HUES6 (cell line): Measurements from ENCODE around the gene USP37.

Experiments
- H3K27ac ChIP-seq: 2 replicates; pipeline ENCODE4 v1.7.0; 2013; ENCODE audit warnings: low read depth, mild to moderate bottlenecking, low read length, inconsistent platforms
- H3K27me3 ChIP-seq: 2 replicates; pipeline ENCODE4 v1.6.1; 2013; ENCODE audit warnings: low read length; ENCODE audit not compliant: control insufficient read depth, insufficient read depth
- H3K36me3 ChIP-seq: 2 replicates; pipeline ENCODE4 v1.6.1; 2013; ENCODE audit warnings: low read length; ENCODE audit not compliant: control insufficient read depth, insufficient read depth
- H3K4me1 ChIP-seq: 2 replicates; pipeline ENCODE4 v1.6.1; 2013; ENCODE audit warnings: low read length; ENCODE audit not compliant: control insufficient read depth, insufficient read depth
- H3K4me3 ChIP-seq: 2 replicates; pipeline ENCODE4 v1.5.1; 2013; ENCODE audit warnings: low read depth, low read length
- H3K9ac ChIP-seq: one replicate; pipeline ENCODE4 v1.6.1; 2013; ENCODE audit warnings: mild to moderate bottlenecking, low read length
- H3K9me3 ChIP-seq: 2 replicates; pipeline ENCODE4 v1.6.1; 2013; ENCODE audit warnings: low read depth, low read length; ENCODE audit not compliant: control insufficient read depth, insufficient read depth

The USP37 gene

GRCh38 chr2:218472988-218473387 is 95.2 kb downstream of the USP37 start:
- H3K9ac ChIP-seq = no peak overlapping the region
- no peaks in the 10 kb centered on the region for H3K4me1 ChIP-seq
- H3K27ac ChIP-seq = no peak overlapping the region
- no peaks in the 10 kb centered on the region for H3K9me3 ChIP-seq
- peaks cover 56% of the 10 kb centered on the region for H3K36me3 ChIP-seq
- H3K27me3 ChIP-seq = no peaks in the 10 kb centered on the region
- no peak overlapping the region for H3K4me3 ChIP-seq

GRCh38 chr2:218471982-218472381 is 96.2 kb downstream of the USP37 start:
- Histone ChIP-seq H3K4me3 (no peak overlapping the region), H3K36me3 (peaks cover 50% of the 10 kb centered on the region), H3K4me1 (no peaks in the 10 kb centered on the region), H3K9ac (no peak overlapping the region), H3K27me3 (no peaks in the 10 kb centered on the region), H3K9me3 (no peaks in the 10 kb centered on the region), H3K27ac (no peak overlapping the region)

GRCh38 chr2:218471036-218471435 is 97.1 kb downstream of the USP37 start:
- H3K27ac ChIP-seq = no peak overlapping the region
- peaks cover 44% of the 10 kb centered on the region for H3K36me3 ChIP-seq

DNA sequence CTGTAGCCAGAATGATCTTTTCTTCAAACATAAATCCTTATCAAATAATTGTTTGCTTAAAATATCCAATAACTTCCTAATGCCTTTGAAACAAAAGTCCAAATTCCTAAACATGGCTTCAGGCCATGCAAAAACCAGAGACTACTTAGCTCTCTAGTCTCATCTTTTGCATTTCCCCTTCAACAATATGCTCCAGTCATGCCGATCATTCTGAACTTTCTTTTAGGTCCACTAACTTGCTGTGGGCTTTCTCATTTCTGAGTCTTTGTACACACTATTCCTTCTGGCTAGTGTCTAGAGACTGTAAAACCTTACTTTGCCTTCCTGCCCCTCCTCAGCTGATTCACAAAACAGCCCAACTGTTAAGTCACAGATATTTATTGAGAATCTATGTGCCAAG is 97.7 kb downstream of the USP37 start:
- Histone ChIP-seq H3K36me3 (peaks cover 50% of the 10 kb centered on the region), H3K9me3 (no peaks in the 10 kb centered on the region), H3K27me3 (no peaks in the 10 kb centered on the region), H3K9ac (no peak overlapping the region), H3K4me3 (no peak overlapping the region), H3K27ac (no peak overlapping the region), H3K4me1 (no peaks in the 10 kb centered on the region)

More at GRCh38 chr2:218471036-218471435, 97.1 kb downstream of the USP37 start:
- H3K4me3 ChIP-seq = no peak overlapping the region
- H3K9ac ChIP-seq = no peak overlapping the region
- H3K27me3 ChIP-seq = no peaks in the 10 kb centered on the region
- no peaks in the 10 kb centered on the region for H3K4me1 ChIP-seq
- no peaks in the 10 kb centered on the region for H3K9me3 ChIP-seq

GRCh38 chr2:218465987-218466633 is 102.0 kb downstream of the USP37 start:
- H3K9ac ChIP-seq = no peak overlapping the region
- H3K36me3 ChIP-seq = peaks cover 51% of the 10 kb centered on the region
- H3K27ac ChIP-seq = no peak overlapping the region
- no peaks in the 10 kb centered on the region for H3K9me3 ChIP-seq
- H3K4me1 ChIP-seq = no peaks in the 10 kb centered on the region
- no peak overlapping the region for H3K4me3 ChIP-seq
- no peaks in the 10 kb centered on the region for H3K27me3 ChIP-seq

DNA sequence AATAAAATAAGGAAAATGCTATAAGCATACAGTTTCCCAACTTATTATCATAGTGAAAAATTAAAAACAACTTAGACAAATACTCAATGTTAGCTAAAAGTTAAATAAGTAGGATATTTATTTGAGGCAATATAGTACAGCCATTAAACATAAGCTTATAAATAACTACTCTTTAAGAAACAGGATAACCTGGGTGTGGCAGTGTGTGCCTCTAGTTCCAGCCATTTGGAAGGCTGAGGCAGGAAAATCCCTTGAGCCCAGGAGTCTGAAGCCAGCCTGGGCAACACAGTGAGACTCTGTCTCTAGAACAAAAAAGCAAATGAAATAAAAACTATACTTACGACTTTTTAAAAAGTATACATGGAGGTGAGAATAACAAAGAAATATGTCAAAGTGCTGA is 109.6 kb downstream of the USP37 start:
- peaks cover 67% of the 10 kb centered on the region for H3K36me3 ChIP-seq
- no peaks in the 10 kb centered on the region for H3K27me3 ChIP-seq
- H3K9me3 ChIP-seq = no peaks in the 10 kb centered on the region
- H3K27ac ChIP-seq = no peak overlapping the region
- H3K4me3 ChIP-seq = no peak overlapping the region
- no peaks in the 10 kb centered on the region for H3K4me1 ChIP-seq
- no peak overlapping the region for H3K9ac ChIP-seq

DNA sequence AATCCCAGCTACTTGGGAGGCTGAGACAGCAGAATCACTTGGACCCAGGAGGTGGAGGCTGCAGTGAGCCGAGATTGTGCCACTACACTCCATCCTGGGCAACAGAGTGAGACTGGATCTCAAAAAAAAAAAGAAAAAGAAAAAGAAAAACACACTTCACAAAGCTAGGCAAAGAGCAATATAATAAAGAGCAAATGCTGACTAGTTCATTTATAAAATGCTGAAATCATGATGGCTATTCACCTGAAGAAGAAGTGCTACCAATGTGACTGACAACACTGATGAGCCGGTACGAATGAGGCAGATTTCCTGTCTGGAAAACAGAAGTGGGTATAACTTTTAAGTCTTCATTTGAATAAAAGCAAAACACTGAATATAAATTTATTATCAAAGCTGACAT is 111.3 kb downstream of the USP37 start:
- H3K36me3 ChIP-seq = peaks cover 64% of the 10 kb centered on the region
- no peak overlapping the region for H3K4me3 ChIP-seq
- H3K27ac ChIP-seq = no peak overlapping the region
- no peaks in the 10 kb centered on the region for H3K4me1 ChIP-seq
- H3K27me3 ChIP-seq = no peaks in the 10 kb centered on the region
- H3K9me3 ChIP-seq = no peaks in the 10 kb centered on the region
- no peak overlapping the region for H3K9ac ChIP-seq

GRCh38 chr2:218452079-218452478 is 116.1 kb downstream of the USP37 start:
- Histone ChIP-seq H3K27ac (no peak overlapping the region), H3K4me1 (no peaks in the 10 kb centered on the region; the same call in none of the 2 replicates), H3K9ac (no peak overlapping the region), H3K4me3 (no peak overlapping the region), H3K36me3 (peaks cover 71% of the 10 kb centered on the region), H3K27me3 (no peaks in the 10 kb centered on the region), H3K9me3 (no peaks in the 10 kb centered on the region)

- H3K36me3 ChIP-seq = peaks cover 52% of the 10 kb centered on the region
- no peaks in the 10 kb centered on the region for H3K27me3 ChIP-seq
- no peak overlapping the region for H3K9ac ChIP-seq
These were observed 119.2 kb downstream of the USP37 start for GRCh38 chr2:218448934-218449333.

GRCh38 chr2:218447072-218447471 is 121.1 kb downstream of the USP37 start:
- Histone ChIP-seq H3K9ac (no peak overlapping the region), H3K9me3 (no peaks in the 10 kb centered on the region), H3K27me3 (no peaks in the 10 kb centered on the region), H3K4me3 (no peak overlapping the region), H3K27ac (no peak overlapping the region), H3K4me1 (no peaks in the 10 kb centered on the region; the same call in none of the 2 replicates), H3K36me3 (peaks cover 38% of the 10 kb centered on the region)

More at GRCh38 chr2:218448934-218449333, 119.2 kb downstream of the USP37 start:
- no peaks in the 10 kb centered on the region for H3K9me3 ChIP-seq
- H3K27ac ChIP-seq = no peak overlapping the region
- no peaks in the 10 kb centered on the region; the same call in none of the 2 replicates for H3K4me1 ChIP-seq
- no peak overlapping the region for H3K4me3 ChIP-seq

- H3K4me1 ChIP-seq = no peaks in the 10 kb centered on the region; the same call in none of the 2 replicates
- no peak overlapping the region for H3K4me3 ChIP-seq
- H3K36me3 ChIP-seq = peaks cover 38% of the 10 kb centered on the region
- H3K9ac ChIP-seq = no peak overlapping the region
- no peak overlapping the region for H3K27ac ChIP-seq
- no peaks in the 10 kb centered on the region for H3K27me3 ChIP-seq
- H3K9me3 ChIP-seq = no peaks in the 10 kb centered on the region
These were observed 121.6 kb downstream of the USP37 start for GRCh38 chr2:218446547-218446946.
